ENCODE data around the gene CITED2. TPM values are rescaled to one million over a fixed set of nuclear protein-coding genes. Genes with fewer than 3 reads are reported as not detected.

CITED2 gene
- total RNA-seq, 1 experiment from 2014 or later = 54.0 TPM

GRCh38 chr6:139370283-139370998, 4.0 kb downstream of the CITED2 start:
- no TSS peak for BruUV-seq (replicated peaks)
- Histone ChIP-seq H4K20me1 (ENCODE audit: insufficient read depth) (peaks cover 23% of the 10 kb centered on the region), H3K4me3 (peak overlapping the region; percentile 89; the same call in 1 of the 2 replicates), H3K4me2 (peak overlapping the region; percentile 94), H3K4me1 (replicated peaks; ENCODE audit: insufficient read depth) (peaks cover 36% of the 10 kb centered on the region), H3K27ac (peak overlapping the region; percentile 28), H3K9me3 (ENCODE audit: insufficient read depth, low read depth) (no peaks in the 10 kb centered on the region), H3K36me3 (ENCODE audit: low read depth) (peaks cover 23% of the 10 kb centered on the region), H3K9me2 (ENCODE audit: insufficient read depth) (no peaks in the 10 kb centered on the region), H3F3A (ENCODE audit: insufficient read depth, low read depth) (peaks cover 39% of the 10 kb centered on the region), H3K79me2 (ENCODE audit: low read depth) (peaks cover 47% of the 10 kb centered on the region), H2AFZ (no peak overlapping the region), H3K27me3 (ENCODE audit: insufficient read depth, low read depth) (no peaks in the 10 kb centered on the region)
- ChIA-PET CTCF (no interaction called here), POLR2A (ENCODE audit: unreplicated experiment) (interaction anchor here (0.7 kb wide), 1 partner anchor 14 kb away, joined by 9 read pairs; no protein-coding TSS in a partner anchor)
- intact Hi-C loops (cut with micrococcal nuclease; ENCODE audit: unreplicated experiment) = loop anchor here (5.0 to 10.0 kb wide), 3 partner anchors 512 to 1094 kb away; no protein-coding TSS in a partner anchor
- DNase-seq = peak in 1 of 2 experiments; percentile 2
- TF ChIP-seq CTCF (conservative IDR thresholded peaks at IDR 0.05) = no peak
- no peak for TF ChIP-seq EZH2 (IDR thresholded peaks at IDR 0.05; ENCODE audit: low read depth)

- BruUV-seq (replicated peaks) = no TSS peak
- Histone ChIP-seq H4K20me1 (ENCODE audit: insufficient read depth) (peaks cover 23% of the 10 kb centered on the region), H3K4me2 (peak overlapping the region; percentile 94), H3K9me2 (ENCODE audit: insufficient read depth) (no peaks in the 10 kb centered on the region), H2AFZ (no peak overlapping the region), H3K4me3 (peak overlapping the region; percentile 89; the same call in 1 of the 2 replicates), H3K36me3 (ENCODE audit: low read depth) (peaks cover 23% of the 10 kb centered on the region), H3K79me2 (ENCODE audit: low read depth) (peaks cover 47% of the 10 kb centered on the region), H3K27me3 (ENCODE audit: insufficient read depth, low read depth) (no peaks in the 10 kb centered on the region), H3K4me1 (replicated peaks; ENCODE audit: insufficient read depth) (peaks cover 36% of the 10 kb centered on the region), H3F3A (ENCODE audit: insufficient read depth, low read depth) (peaks cover 39% of the 10 kb centered on the region), H3K27ac (peak overlapping the region; percentile 28), H3K9me3 (ENCODE audit: insufficient read depth, low read depth) (no peaks in the 10 kb centered on the region)
- intact Hi-C loops (cut with micrococcal nuclease; ENCODE audit: unreplicated experiment) = loop anchor here (1.0 to 10.0 kb wide), 6 partner anchors 150 to 1551 kb away; no protein-coding TSS in a partner anchor
- DNase-seq = peak; percentile 9 to 70
- peak; percentile 96 for TF ChIP-seq CTCF (conservative IDR thresholded peaks at IDR 0.05)
- TF ChIP-seq EZH2 (IDR thresholded peaks at IDR 0.05; ENCODE audit: low read depth) = no peak
- ChIA-PET CTCF (no interaction called here), POLR2A (ENCODE audit: unreplicated experiment) (interaction anchor here (0.5 to 0.8 kb wide), 3 partner anchors 199 to 1526 kb away, joined by 3 to 7 read pairs (median 5); no protein-coding TSS in a partner anchor)
Measured at GRCh38 chr6:139369568-139370282, 4.7 kb downstream of the CITED2 start.

- intact Hi-C loops (cut with micrococcal nuclease; ENCODE audit: unreplicated experiment) = loop anchor here (1.0 to 10.0 kb wide), 3 partner anchors 150 to 1552 kb away; no protein-coding TSS in a partner anchor
- DNase-seq = peak; percentile 6 to 67
- H3K9me3 ChIP-seq (ENCODE audit: insufficient read depth, low read depth) = no peaks in the 10 kb centered on the region
- peaks cover 23% of the 10 kb centered on the region for H3K36me3 ChIP-seq (ENCODE audit: low read depth)
- peak overlapping the region; percentile 10 for H3K4me2 ChIP-seq
- H3K4me3 ChIP-seq = no peak overlapping the region
- H4K20me1 ChIP-seq (ENCODE audit: insufficient read depth) = peaks cover 21% of the 10 kb centered on the region
- H3K27ac ChIP-seq = no peak overlapping the region
- H3K9me2 ChIP-seq (ENCODE audit: insufficient read depth) = no peaks in the 10 kb centered on the region
- H2AFZ ChIP-seq = no peak overlapping the region
- CTCF ChIA-PET = no interaction called here
- TF ChIP-seq EZH2 (IDR thresholded peaks at IDR 0.05; ENCODE audit: low read depth) = no peak
- no peak for TF ChIP-seq CTCF (conservative IDR thresholded peaks at IDR 0.05)
- POLR2A ChIA-PET (ENCODE audit: unreplicated experiment) = interaction anchor here (0.6 to 0.8 kb wide), 2 partner anchors 199 to 1527 kb away, joined by 5 to 7 read pairs; no protein-coding TSS in a partner anchor
- no TSS peak for BruUV-seq (replicated peaks)
- peaks cover 36% of the 10 kb centered on the region for H3K4me1 ChIP-seq (replicated peaks; ENCODE audit: insufficient read depth)
- peaks cover 44% of the 10 kb centered on the region for H3K79me2 ChIP-seq (ENCODE audit: low read depth)
- no peaks in the 10 kb centered on the region for H3K27me3 ChIP-seq (ENCODE audit: insufficient read depth, low read depth)
- peaks cover 36% of the 10 kb centered on the region for H3F3A ChIP-seq (ENCODE audit: insufficient read depth, low read depth)
Measured at GRCh38 chr6:139369068-139369467, 5.4 kb downstream of the CITED2 start.

All from PC-9 (cell line).